ENCODE results near the gene PKN3. TPM values are rescaled to one million over a fixed set of nuclear protein-coding genes. Genes with fewer than 3 reads are reported as not detected.

PKN3 gene
- total RNA-seq, 1 donor from 2014 or later = 3.1 TPM

- Histone ChIP-seq H2AFZ (ENCODE audit: low read depth, low read length) (peak overlapping the region; percentile 78), H3K36me3 (ENCODE audit: insufficient read depth, low read length) (no peaks in the 10 kb centered on the region), H3K4me1 (ENCODE audit: insufficient read depth, low read length) (peaks cover 23% of the 10 kb centered on the region), H4K20me1 (ENCODE audit: insufficient read depth, low read length) (no peaks in the 10 kb centered on the region), H3K4me2 (ENCODE audit: low read length) (peak overlapping the region; percentile 97), H3K27me3 (ENCODE audit: insufficient read depth, low read length) (no peaks in the 10 kb centered on the region), H3K4me3 (ENCODE audit: insufficient read depth, low read depth, low read length) (peak overlapping the region; percentile 73), H3K9ac (ENCODE audit: low read length) (peak overlapping the region; percentile 85), H3K27ac (ENCODE audit: low read depth, low read length) (peak overlapping the region; percentile 61), H3K79me2 (ENCODE audit: insufficient read depth, low read length) (peaks cover 7% of the 10 kb centered on the region), H3K9me3 (ENCODE audit: insufficient read depth, low read depth, low read length) (no peaks in the 10 kb centered on the region)
- TF ChIP-seq CTCF (IDR thresholded peaks at IDR 0.05; ENCODE audit: insufficient read depth, low read depth, low read length) = no peak
- TF ChIP-seq EZH2 (IDR thresholded peaks at IDR 0.05; ENCODE audit: insufficient read depth, low read length) = no peak
- Mint-ChIP-seq H3K27ac (ENCODE audit: unreplicated experiment) (peak overlapping the region; percentile 95), H3K4me3 (ENCODE audit: unreplicated experiment) (peak overlapping the region; percentile 98), H3K9me3 (ENCODE audit: unreplicated experiment) (no peaks in the 10 kb centered on the region), H3K4me1 (ENCODE audit: low read depth, unreplicated experiment) (peaks cover 31% of the 10 kb centered on the region), H3K27me3 (ENCODE audit: low read depth, unreplicated experiment) (no peaks in the 10 kb centered on the region), H3K36me3 (ENCODE audit: low read depth, unreplicated experiment) (peaks cover 4% of the 10 kb centered on the region)
- no peak for DNase-seq (ENCODE audit: low read depth)
- no peak for FAIRE-seq
These were observed 18.8 kb upstream of the PKN3 start for GRCh38 chr9:128683340-128684064.

- H3K4me1 Mint-ChIP-seq (ENCODE audit: low read depth, unreplicated experiment) = peaks cover 31% of the 10 kb centered on the region
- peak overlapping the region; percentile 61 for H3K27ac ChIP-seq (ENCODE audit: low read depth, low read length)
- no peaks in the 10 kb centered on the region for H3K27me3 ChIP-seq (ENCODE audit: insufficient read depth, low read length)
These were observed 18.3 kb upstream of the PKN3 start for GRCh38 chr9:128684065-128684324.

More at GRCh38 chr9:128684065-128684324, 18.3 kb upstream of the PKN3 start:
- Mint-ChIP-seq H3K4me3 (ENCODE audit: unreplicated experiment) (peak overlapping the region; percentile 98), H3K27me3 (ENCODE audit: low read depth, unreplicated experiment) (no peaks in the 10 kb centered on the region), H3K27ac (ENCODE audit: unreplicated experiment) (peak overlapping the region; percentile 95), H3K36me3 (ENCODE audit: low read depth, unreplicated experiment) (peaks cover 4% of the 10 kb centered on the region), H3K9me3 (ENCODE audit: unreplicated experiment) (no peaks in the 10 kb centered on the region)
- Histone ChIP-seq H3K9me3 (ENCODE audit: insufficient read depth, low read depth, low read length) (no peaks in the 10 kb centered on the region), H3K4me1 (ENCODE audit: insufficient read depth, low read length) (peaks cover 23% of the 10 kb centered on the region), H3K79me2 (ENCODE audit: insufficient read depth, low read length) (peaks cover 7% of the 10 kb centered on the region), H4K20me1 (ENCODE audit: insufficient read depth, low read length) (no peaks in the 10 kb centered on the region), H3K36me3 (ENCODE audit: insufficient read depth, low read length) (no peaks in the 10 kb centered on the region), H3K4me2 (ENCODE audit: low read length) (peak overlapping the region; percentile 97), H3K9ac (ENCODE audit: low read length) (peak overlapping the region; percentile 85), H3K4me3 (ENCODE audit: insufficient read depth, low read depth, low read length) (peak overlapping the region; percentile 73), H2AFZ (ENCODE audit: low read depth, low read length) (peak overlapping the region; percentile 78)
- DNase-seq (ENCODE audit: low read depth) (no peak), FAIRE-seq (no peak)
- TF ChIP-seq CTCF (IDR thresholded peaks at IDR 0.05; ENCODE audit: insufficient read depth, low read depth, low read length) = no peak
- no peak for TF ChIP-seq EZH2 (IDR thresholded peaks at IDR 0.05; ENCODE audit: insufficient read depth, low read length)
